GM21447 (cell line): ENCODE results near the gene EVI5.
"Not testable (repeated sequence)": the region's sequence is repeated elsewhere in the genome, so short reads cannot be mapped to it uniquely, and the experiment has no call there.

ENCODE experiments used
- ATAC-seq: cut with Tn5 transposase; IDR thresholded peaks from one replicate; pipeline ENCODE4 v1.9.1; 2021; ENCODE audit not compliant: unreplicated experiment

EVI5 gene

DNA sequence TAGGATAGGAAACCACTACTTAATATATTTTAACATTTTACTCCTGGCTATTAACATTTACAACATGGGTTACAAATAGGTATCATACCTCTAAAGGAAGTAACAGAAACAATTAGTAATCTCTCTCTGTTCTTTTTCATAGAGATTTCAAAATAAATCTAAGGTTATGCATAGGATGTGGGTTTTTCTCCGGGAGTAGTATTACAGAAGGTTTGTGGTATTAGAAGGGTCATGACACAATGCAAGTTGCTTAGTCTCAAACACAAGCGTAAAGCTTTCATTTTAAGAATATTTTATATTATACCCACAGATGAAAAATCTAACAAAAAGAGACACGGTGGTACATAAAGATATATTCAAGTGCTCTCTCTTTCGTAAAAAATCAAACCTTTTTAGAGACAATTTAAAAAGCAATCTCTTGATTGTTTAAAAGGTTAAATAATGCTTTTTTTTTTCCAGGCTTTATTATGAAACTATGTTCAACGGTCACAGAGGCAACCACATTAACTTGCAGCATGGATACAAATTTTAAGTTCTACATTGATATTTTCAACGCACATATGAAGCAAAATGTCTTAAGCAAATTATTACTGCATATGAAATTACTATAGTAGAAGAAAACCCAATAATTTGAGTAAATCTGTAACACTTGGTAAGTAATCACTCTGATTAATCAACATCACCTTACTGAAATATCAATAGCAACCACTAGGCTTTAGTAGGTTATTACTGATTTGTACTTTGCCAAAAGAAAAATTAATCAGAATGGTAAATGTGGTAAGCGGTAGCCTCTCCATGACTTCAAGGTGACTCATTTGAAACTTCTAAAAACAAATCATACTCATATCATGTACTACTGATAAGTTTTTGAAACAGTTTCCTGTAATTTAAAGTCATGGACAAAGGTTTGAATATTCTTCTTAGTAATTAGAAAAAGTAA is 200.8 kb downstream of the EVI5 start:
- peak; percentile 75 for ATAC-seq

DNA sequence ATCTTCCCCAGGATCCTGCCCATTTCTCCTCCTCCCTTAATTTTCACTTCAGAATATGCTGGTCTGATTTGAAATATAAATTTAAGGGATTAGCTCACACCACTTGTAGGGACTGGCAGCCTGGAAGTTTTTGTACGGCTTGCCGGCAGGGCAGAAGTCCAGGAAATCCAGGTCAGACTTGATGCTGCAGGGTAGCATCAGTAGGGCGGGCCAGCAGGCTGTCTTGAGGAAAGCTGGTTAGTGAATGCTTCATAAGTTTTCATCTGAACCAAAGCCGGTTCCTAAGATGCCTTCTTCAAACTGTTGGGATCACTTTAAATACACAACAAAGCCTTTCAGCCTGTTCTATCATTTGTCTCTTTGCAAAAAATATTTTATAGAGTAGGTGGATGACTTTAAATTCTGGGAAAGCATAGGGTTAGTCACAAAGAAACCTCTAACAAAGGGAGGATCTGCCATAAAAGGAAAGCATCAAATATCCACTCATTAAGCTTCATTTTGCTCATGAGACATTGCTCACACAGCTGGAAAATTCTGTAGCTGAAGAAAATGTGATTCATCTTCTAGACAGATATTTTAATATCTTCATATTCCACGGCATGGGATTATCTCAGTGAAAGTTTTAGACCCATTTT is 207.5 kb downstream of the EVI5 start:
- ATAC-seq = no peak

DNA sequence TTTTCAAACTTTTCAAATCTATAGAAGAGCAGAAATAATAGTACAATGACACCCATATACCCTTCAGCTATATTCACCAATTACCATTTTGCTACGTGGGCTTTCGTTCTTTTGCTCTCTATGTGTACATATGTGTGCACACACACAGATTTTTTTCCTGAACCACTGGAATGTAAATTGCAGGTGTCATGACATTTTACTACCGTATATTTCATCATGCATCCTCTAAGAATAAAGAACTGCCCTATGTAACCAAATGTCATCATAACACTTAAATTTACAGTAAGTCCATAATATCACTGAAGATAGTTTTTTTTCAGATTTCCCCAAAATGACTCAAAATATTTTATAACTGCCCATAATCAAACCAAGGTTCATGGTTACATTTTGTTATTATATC is 209.8 kb downstream of the EVI5 start:
- no peak for ATAC-seq

DNA sequence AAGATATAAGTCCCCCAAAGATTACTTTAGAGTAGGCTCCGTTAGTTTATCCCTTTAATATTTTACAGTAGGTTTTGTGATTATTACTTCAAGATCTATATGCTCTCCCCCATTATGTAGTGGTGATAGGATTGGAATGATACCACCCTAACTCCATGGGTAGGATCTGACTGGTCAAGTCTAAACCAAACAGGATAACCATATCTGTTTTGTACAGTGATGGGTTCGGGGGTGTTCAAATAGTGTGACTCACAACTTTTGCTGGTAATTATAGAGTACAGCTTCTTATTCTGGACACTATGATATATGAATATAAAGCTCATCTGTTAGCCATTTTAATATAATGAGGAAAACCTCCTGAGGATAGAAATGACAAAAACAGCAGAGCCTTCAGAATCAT is 212.4 kb downstream of the EVI5 start:
- no peak for ATAC-seq

DNA sequence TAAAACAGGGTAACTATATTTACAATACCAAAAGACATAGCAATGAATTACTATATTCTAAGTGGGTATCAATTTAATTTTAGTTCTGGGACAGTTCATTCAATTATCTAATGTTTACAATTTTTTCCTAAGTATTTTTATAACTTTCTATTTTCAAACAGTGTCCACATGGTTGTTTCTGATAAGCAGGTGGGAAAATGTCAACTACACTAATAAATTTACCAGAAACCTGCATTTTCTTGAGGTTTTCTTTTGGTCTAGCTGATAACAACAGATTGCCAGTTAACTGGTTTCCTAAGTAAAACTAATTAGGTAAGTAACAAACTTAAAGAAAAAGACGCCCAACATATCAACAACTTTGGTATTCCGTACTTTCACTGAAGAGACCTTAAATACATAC is 213.3 kb downstream of the EVI5 start:
- ATAC-seq = no peak

DNA sequence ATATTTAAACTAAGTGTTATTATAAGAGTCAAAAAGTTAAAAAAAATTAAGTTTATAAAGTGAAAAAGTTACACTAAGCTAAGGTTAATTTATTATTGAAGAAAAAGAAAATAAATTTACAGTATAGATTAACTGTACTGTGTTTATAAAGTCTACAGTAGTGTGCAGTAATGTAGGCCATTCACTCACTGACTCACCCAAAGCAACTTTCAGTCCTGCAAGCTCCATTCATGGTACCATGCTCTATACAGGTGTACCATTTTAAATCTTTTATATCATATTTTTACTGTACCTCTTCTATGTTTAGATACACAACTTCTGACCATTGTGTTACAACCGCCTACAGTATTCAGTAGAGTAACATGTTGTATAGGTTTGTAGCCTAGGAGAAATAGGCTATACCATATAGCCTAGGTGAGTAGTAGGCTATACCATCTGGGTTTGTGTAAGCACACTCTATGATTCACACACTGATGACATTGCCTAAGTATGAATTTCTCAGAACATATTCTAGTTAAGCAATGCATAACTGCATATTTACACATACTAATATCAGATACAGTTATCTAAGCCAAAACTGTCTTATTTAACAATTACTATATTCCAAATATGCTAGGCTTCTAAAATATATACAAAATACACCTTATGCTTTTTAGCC is 217.6 kb downstream of the EVI5 start:
- ATAC-seq = no peak

DNA sequence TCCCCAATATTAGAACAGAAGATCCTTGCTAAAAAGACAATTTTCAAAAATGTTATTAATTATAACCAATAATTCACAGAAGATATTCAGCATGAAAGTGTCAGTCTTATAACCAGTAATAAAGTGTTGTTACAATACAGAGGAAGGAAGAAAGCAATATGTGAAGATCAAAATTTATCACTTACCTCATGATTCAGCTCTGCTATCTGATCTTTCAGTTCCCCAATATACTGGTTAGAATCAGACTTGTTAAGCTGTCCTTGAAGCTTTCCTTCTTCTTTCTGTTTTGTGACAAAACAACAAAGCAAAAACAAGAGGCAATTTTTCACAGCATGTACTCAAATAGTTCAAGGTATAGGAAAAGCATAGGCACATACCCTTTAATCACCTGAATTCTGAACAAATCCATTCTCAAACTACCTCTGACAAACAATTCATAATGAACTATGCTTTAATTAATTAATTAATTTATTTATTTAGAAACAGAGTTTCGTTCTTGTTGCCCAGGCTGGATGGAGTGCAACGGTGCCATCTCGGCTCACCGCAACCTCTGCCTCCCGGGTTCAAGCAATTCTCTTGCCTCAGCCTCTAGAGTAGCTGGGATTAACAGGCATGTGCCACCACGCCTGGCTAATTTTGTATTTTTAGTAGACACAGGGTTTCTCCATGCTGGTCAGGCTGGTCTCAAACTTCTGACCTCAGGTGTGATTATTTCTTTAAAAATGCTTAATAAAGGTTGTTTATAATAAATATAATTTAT is 221.3 kb downstream of the EVI5 start:
- ATAC-seq = peak; percentile 91

DNA sequence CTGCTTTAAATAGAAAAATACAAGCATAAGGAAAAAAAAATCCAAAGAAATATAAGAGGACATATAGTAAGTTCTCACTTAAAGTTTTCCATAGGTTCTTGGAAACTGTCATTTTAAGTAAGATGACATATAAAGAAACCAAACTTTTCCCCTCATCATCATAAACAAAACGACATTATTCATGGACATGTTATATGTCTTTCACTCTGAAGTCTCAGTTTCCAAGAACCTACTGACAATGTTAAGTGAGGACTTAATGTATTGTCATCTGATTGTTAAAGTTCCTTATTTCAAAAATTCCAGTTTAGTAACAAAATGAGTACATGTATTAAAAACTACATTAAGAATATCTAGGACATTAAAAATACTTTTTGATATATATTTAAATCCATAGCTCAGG is 228.6 kb downstream of the EVI5 start:
- no peak for ATAC-seq

DNA sequence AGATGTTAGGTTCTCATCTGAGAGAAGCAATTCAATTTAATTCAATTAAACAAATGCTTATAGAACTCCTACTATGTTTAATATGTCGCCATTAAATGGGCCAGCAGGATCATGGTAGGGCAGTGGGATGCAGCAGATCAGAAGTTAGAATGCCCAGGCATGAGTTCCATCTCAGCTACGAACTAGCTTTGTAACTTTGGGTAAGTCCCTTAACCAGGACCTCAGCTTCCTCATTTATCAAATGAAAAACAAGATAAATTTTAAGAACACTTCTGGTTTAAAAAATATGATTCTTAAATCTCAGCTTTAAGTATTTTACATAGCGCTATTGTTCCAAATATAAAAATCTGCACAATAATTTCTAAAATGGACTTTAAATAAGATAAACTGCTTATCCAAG is 230.7 kb downstream of the EVI5 start:
- no peak for ATAC-seq

DNA sequence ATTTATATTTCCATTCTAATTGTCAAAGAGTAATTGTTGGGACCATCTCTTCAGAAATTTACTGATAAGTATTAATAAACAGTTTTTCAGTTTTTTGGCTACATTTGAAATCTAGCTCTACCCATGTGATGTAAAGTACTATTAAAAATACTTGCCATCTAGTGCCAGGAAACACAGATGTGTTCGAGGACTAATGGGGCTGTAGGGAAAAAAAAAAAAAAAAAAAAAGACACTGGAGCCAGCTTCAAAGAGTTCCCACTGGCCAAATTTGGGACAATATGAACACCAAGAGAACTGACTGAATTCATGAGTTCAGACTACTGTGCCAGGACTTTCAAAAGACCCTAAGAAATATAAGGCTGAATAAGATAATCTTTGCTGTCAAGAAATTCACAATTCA is 233.0 kb downstream of the EVI5 start:
- no peak for ATAC-seq

DNA sequence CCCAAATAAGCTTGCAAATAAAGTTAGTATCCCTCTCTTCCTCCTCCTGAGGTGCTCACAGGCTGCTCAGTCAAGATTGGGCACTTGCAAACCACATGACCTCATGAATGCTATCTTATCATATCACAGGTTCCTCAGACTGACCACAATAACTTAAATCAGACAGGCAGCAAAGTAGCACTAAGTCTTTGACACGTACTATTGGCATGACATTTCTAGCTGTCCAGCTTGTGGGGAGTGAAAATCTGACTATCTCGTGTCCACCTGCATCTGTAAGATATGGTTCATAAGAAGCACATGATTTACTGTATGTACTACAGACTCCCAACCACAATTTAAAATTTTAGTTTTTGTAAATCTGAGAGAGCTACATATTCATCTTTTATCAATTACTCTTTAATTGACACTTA is 240.1 kb downstream of the EVI5 start:
- no peak for ATAC-seq

DNA sequence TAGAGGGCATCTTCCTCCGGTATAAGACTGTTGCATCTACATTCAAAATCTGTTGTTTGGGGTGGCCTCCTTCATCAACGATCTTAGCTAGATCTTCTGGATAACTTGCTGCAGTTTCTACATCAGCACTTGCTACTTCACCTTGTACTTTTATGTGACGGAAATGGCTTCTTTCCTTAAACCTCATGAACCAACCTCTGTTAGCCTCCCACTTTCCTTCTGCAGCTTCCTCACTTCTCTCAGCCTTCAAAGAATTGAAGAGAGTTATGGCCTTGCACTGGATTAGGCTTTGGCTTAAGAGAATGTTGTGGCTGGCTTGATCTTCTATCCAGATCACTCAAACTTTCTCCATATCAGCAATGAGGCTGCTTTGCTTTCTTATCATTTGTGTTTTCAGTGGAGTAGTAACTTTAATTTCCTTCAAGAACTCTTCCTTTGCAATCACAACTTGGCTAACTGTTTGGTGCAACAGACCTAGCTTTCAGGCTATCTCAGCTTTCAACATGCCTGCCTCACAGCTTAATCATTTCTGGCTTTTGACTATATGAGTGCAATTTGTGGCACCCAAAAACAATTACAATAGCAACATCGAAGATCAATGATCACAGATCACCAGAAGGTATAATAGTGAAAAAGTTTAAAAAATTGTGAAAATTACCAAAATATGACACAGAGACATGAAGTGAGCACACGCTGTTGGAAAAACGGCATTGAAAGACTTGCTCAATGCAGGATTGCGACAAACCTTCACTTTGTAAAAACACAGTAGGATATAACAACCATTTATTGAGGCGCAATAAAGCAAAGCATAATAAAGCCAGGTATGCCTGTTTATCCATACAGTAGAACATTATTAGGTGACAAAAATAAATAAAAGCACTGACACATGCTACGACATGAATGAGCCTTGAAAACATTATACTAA is 241.5 kb downstream of the EVI5 start:
- no peak for ATAC-seq

DNA sequence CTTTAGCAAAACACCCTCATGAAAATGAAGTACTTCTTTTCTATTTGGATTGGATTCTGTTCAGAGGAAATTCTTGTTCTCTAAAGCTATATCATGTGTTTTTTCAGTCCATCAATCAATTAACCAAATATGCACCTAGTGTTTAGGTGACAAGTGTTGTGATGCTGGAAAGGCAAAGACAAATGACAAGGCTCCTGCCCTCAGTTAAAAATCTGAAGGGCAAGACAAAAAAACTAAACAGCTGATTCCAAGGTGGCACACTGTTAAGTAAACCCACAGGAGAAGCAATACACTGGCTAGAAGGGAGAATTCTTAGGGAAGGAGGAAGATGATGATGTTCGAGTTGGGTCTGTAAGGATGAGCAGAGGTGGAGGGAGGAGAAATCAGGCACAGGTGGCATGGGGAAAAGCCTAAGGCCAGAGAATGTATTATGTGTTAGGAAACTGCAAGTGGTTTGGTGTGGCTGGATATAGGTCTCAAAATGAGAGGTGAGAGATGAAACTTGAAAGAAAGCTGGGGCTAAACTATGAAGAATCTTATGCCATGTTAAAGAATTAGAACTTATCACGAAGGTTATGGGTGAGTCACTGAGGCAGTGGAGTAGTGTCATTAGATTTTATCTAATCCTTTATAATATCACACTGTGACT is 246.4 kb downstream of the EVI5 start:
- peak; percentile 60 for ATAC-seq

DNA sequence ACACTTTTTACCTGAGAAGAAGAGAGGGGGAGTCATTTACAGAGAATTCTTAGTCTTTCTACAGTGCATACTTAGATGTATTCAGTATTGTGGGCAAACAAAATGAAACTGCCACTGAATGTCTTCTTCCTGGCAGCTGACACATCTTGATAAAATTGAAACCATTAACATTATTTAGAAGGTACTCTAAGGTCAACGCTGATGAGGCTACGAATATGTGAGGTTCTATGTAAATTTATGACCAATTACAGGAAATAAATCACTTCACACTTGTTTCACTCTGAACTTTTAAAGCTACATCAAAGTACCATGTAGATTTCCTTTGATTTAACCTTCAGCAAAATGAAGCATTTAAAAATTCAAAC is 246.9 kb downstream of the EVI5 start:
- ATAC-seq = peak; percentile 77

DNA sequence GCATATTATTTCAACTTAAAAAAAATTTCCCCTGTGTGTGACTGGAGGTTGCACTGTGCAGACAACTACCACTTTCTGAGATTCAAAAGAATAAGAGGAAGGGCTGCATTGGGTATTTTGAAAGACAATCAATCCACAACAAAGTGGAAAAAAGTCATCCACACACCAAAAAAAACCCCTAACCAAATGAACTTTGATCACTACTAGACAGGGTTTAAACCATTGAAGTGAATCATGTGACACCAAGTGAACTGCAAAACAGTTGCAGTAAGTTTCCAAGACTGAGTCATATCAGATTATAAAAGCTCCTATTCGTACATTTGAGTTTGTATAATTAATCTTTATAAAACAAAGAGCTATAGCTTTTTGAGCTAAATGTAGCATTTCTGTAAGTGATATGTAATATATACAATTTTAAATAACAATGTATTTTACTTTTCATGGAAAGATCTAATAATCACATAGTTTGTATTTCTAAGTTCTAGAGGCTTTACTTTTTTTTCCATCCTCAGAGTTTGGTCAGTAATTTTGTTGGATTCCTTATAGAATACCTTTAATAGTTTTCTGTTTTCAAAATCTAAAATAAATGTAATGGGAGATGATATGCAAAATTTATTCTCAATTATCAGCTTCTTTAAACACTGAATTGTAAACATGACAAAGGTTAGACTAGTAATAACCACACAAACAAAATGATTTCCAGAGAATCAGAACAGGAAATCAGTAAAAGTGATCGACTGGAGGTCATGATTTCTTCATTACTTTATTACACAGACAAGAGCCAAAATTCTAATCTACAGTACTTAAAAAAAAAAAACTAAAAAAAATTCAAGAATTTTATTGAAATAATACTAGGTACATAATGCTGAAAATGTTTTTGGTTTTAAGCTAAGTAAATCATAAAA is 247.7 kb downstream of the EVI5 start:
- peak; percentile 56 for ATAC-seq

DNA sequence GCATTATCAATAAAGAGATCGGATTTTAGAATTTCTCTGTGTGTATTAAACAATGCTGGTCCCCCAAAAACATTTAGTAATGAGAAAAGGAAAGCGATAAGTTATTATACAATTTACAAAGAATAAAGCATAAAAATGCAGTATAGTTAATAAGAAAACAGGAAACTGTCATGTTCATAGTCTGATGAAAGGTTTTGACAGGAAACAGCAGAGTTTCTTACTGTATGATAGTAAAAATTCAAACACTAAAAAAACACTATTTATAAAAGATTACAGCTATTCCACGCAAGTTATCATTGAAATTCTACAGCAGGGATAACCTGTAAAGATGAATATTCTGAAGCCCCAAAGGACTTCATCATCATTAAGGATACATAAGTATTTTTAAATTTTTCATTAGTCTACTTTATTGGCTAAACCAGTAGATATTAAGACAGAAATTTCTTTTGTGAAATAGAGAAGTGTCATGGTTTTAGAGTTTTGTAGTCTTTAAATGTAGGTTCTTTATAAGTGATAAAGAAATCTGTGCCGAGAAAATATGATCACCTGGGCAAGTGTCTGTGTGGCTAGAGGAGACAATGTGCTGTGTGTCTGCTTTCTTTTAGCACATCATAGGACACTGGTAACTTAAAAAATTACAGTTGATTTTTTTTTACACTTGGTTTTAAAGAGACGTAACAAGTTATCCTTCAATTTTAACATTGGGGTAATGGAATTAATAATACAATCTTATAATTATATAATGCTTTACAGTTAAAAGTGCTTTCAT is 248.5 kb downstream of the EVI5 start:
- no peak for ATAC-seq

DNA sequence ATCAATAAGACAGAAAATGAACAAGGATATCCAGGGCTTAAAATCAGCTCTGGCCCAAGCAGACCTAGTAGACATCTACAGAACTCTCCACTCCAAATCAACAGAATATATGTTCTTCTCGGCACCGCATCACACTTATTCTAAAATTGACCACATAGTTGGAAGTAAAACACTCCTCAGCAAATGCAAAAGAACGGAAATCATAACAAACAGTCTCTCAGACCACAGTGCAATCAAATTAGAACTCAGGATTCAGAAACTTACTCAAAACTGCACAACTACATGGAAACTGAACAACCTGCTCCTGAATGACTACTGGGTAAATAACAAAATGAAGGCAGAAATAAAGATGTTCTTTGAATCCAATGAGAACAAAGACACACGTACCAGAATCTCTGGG is 252.5 kb downstream of the EVI5 start:
- ATAC-seq = not testable (repeated sequence)

DNA sequence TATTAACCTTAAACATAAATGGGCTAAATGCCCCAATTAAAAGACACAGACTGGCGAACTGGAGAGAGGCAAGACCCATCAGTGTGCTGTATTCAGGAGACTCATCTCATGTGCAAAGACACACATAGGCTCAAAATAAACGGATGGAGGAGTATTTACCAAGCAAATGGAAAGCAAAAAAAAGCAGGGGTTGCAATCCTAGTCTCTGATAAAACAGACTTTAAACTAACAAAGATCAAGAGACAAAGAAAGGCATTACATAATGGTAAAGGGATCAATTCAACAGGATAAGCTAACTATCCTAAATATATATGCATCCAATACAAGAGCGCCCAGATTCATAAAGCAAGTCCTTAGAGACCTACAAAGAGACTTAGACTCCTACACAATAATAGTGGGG is 253.0 kb downstream of the EVI5 start:
- ATAC-seq = not testable (repeated sequence)
